HEK293 (cell line): ENCODE data around the gene CAMP.
"Not testable (repeated sequence)": the region's sequence is repeated elsewhere in the genome, so short reads cannot be mapped to it uniquely, and the experiment has no call there.

Experiments used
- CTCF ChIA-PET: fragments of 350-600 bp; formaldehyde crosslinking; extraction: SDS; loops from one replicate; lab custom pipeline; 2021; ENCODE audit warnings: antibody characterized with exemption; lab: Yijun Ruan, JAX
- POLR2A ChIA-PET: fragments of 300-600 bp; formaldehyde crosslinking; extraction: SDS; loops from one replicate; lab custom pipeline; 2020; ENCODE audit warnings: antibody characterized with exemption, inconsistent platforms; lab: Yijun Ruan, JAX
- H3K27ac ChIP-seq: fragments of 200-500 bp; sonication (Bioruptor generic); 2 replicates; pipeline ENCODE4 v1.5.1; 2014; ENCODE audit warnings: low read depth, low read length, control low read depth, inconsistent platforms; ENCODE audit errors: extremely low read depth
- H3K36me3 ChIP-seq, 2 experiments: fragments of 200-500 bp in 1 of 2; sonication (Bioruptor generic) in 1 of 2; 1 replicate in 1 of 2; 2 replicates in 1 of 2; pipeline ENCODE4 v1.5.1; 2014 to 2017; ENCODE audit warnings: inconsistent platforms in 2 of 2, low read length in 2 of 2; ENCODE audit not compliant: control insufficient read depth in 2 of 2, insufficient read depth in 1 of 2
- H3K4me1 ChIP-seq: fragments of 200-500 bp; sonication (Bioruptor generic); 2 replicates; pipeline ENCODE4 v1.5.1; 2014; ENCODE audit warnings: mild to moderate bottlenecking, low read length, inconsistent platforms; ENCODE audit not compliant: control insufficient read depth, insufficient read depth
- H3K4me3 ChIP-seq: 2 replicates; pipeline ENCODE4 v1.5.1; 2011; ENCODE audit warnings: low read depth, mild to moderate bottlenecking, control low read depth, low read length, moderate library complexity
- H3K9me3 ChIP-seq: fragments of 200-500 bp; sonication (Bioruptor generic); 2 replicates; pipeline ENCODE4 v1.5.1; 2014; ENCODE audit warnings: low read depth, low read length, inconsistent platforms; ENCODE audit not compliant: control insufficient read depth, insufficient read depth
- KLF10 ChIP-seq: fragments of 450-650 bp; IDR thresholded peaks from 2 replicates; pipeline ENCODE4 v1.5.1; 2018; ENCODE audit warnings: missing biosample characterization, mild to moderate bottlenecking, missing genetic modification characterization
- ZBTB1 ChIP-seq: fragments of 450-650 bp; formaldehyde crosslinking; IDR thresholded peaks from 2 replicates; pipeline ENCODE4 v1.5.1; 2016; ENCODE audit warnings: missing biosample characterization, missing genetic modification characterization
- ZBTB44 ChIP-seq: fragments of 450-650 bp; IDR thresholded peaks from 2 replicates; pipeline ENCODE4 v1.5.1; 2018; ENCODE audit warnings: missing biosample characterization, mild to moderate bottlenecking, missing genetic modification characterization
- ZBTB48 ChIP-seq: fragments of 450-650 bp; formaldehyde crosslinking; IDR thresholded peaks from 2 replicates; pipeline ENCODE4 v1.5.1; 2016; ENCODE audit warnings: missing biosample characterization, missing genetic modification characterization
- ZFHX2 ChIP-seq: fragments of 450-650 bp; formaldehyde crosslinking; conservative IDR thresholded peaks from 2 replicates; pipeline ENCODE4 v1.5.1; 2016; ENCODE audit warnings: missing biosample characterization, missing genetic modification characterization
- ZFP41 ChIP-seq: fragments of 450-650 bp; formaldehyde crosslinking; IDR thresholded peaks from 2 replicates; pipeline ENCODE4 v1.5.1; 2016; ENCODE audit warnings: missing biosample characterization, missing genetic modification characterization, borderline replicate concordance
- ZIC2 ChIP-seq: fragments of 450-650 bp; formaldehyde crosslinking; IDR thresholded peaks from 2 replicates; pipeline ENCODE4 v1.5.1; 2016; ENCODE audit warnings: missing biosample characterization, missing genetic modification characterization
- ZNF140 ChIP-seq: fragments of 450-650 bp; formaldehyde crosslinking; IDR thresholded peaks from 2 replicates; pipeline ENCODE4 v1.5.1; 2016; ENCODE audit warnings: missing biosample characterization, missing genetic modification characterization
- ZNF174 ChIP-seq: fragments of 450-650 bp; formaldehyde crosslinking; IDR thresholded peaks from 2 replicates; pipeline ENCODE4 v1.5.0; 2017; ENCODE audit warnings: missing biosample characterization, mild to moderate bottlenecking, missing genetic modification characterization
- ZNF211 ChIP-seq: fragments of 450-650 bp; formaldehyde crosslinking; IDR thresholded peaks from 2 replicates; pipeline ENCODE4 v1.5.1; 2016; ENCODE audit warnings: low read depth, missing biosample characterization, missing genetic modification characterization
- ZNF26 ChIP-seq: fragments of 450-650 bp; formaldehyde crosslinking; IDR thresholded peaks from 2 replicates; pipeline ENCODE4 v1.5.1; 2016; ENCODE audit warnings: missing biosample characterization, missing genetic modification characterization
- ZNF398 ChIP-seq: fragments of 450-650 bp; formaldehyde crosslinking; IDR thresholded peaks from 2 replicates; pipeline ENCODE4 v1.5.1; 2017; ENCODE audit warnings: missing biosample characterization, missing genetic modification characterization
- ZNF48 ChIP-seq: fragments of 450-650 bp; formaldehyde crosslinking; IDR thresholded peaks from 2 replicates; pipeline ENCODE4 v1.5.1; 2016; ENCODE audit warnings: missing biosample characterization, missing genetic modification characterization
- ZNF549 ChIP-seq: fragments of 450-650 bp; IDR thresholded peaks from 2 replicates; pipeline ENCODE4 v1.5.1; 2018; ENCODE audit warnings: missing biosample characterization, missing genetic modification characterization, mild to moderate bottlenecking, inconsistent platforms, moderate library complexity
- ZNF571 ChIP-seq: fragments of 450-650 bp; formaldehyde crosslinking; IDR thresholded peaks from 2 replicates; pipeline ENCODE4 v1.5.0; 2017; ENCODE audit warnings: missing biosample characterization, missing genetic modification characterization
- ZNF580 ChIP-seq: fragments of 450-650 bp; formaldehyde crosslinking; IDR thresholded peaks from 2 replicates; pipeline ENCODE4 v1.5.1; 2016; ENCODE audit warnings: missing biosample characterization, missing genetic modification characterization
- ZNF585B ChIP-seq: fragments of 450-650 bp; formaldehyde crosslinking; IDR thresholded peaks from 2 replicates; pipeline ENCODE4 v1.5.1; 2016; ENCODE audit warnings: missing biosample characterization, missing genetic modification characterization
- ZNF596 ChIP-seq: fragments of 450-650 bp; IDR thresholded peaks from 2 replicates; pipeline ENCODE4 v1.5.0; 2018; ENCODE audit warnings: missing biosample characterization, mild to moderate bottlenecking, missing genetic modification characterization, moderate library complexity
- ZNF670 ChIP-seq: fragments of 450-650 bp; formaldehyde crosslinking; IDR thresholded peaks from 2 replicates; pipeline ENCODE4 v1.5.1; 2016; ENCODE audit warnings: missing biosample characterization, missing genetic modification characterization, low read depth
- ZNF707 ChIP-seq: fragments of 450-650 bp; formaldehyde crosslinking; IDR thresholded peaks from 2 replicates; pipeline ENCODE4 v1.5.1; 2016; ENCODE audit warnings: missing biosample characterization, missing genetic modification characterization
- ZNF76 ChIP-seq: fragments of 450-650 bp; formaldehyde crosslinking; IDR thresholded peaks from 2 replicates; pipeline ENCODE4; 2016; ENCODE audit warnings: low read depth, missing biosample characterization, missing genetic modification characterization, borderline replicate concordance
- ZNF777 ChIP-seq: fragments of 450-650 bp; formaldehyde crosslinking; IDR thresholded peaks from 2 replicates; pipeline ENCODE4 v1.5.1; 2017; ENCODE audit warnings: missing biosample characterization, missing genetic modification characterization, borderline replicate concordance
- ZSCAN16 ChIP-seq: fragments of 450-650 bp; formaldehyde crosslinking; IDR thresholded peaks from 2 replicates; pipeline ENCODE4 v1.5.1; 2016; ENCODE audit warnings: missing biosample characterization, missing genetic modification characterization

The CAMP gene

GRCh38 chr3:48209445-48209844 lies 13.8 kb upstream of the CAMP start:
- no peaks in the 10 kb centered on the region for H3K4me1 ChIP-seq
- H3K4me3 ChIP-seq = no peak overlapping the region
- CTCF ChIA-PET = interaction anchor here (0.6 kb wide), 1 partner anchor 64 kb away, joined by 4 read pairs; no protein-coding TSS in a partner anchor
- H3K9me3 ChIP-seq = no peaks in the 10 kb centered on the region
- POLR2A ChIA-PET = no interaction called here
- no peaks in the 10 kb centered on the region for H3K36me3 ChIP-seq
- TF ChIP-seq ZIC2 = no peak
- TF ChIP-seq, all 188 proteins: peak for 0
- H3K27ac ChIP-seq = no peak overlapping the region

- H3K27ac ChIP-seq, H3K9me3 ChIP-seq, H3K4me3 ChIP-seq, H3K4me1 ChIP-seq, H3K36me3 ChIP-seq, POLR2A ChIA-PET, CTCF ChIA-PET: not testable (repeated sequence)
Observed at GRCh38 chr3:48210534-48210933, 12.8 kb upstream of the CAMP start.

- H3K9me3 ChIP-seq, H3K4me1 ChIP-seq, H3K36me3 ChIP-seq, POLR2A ChIA-PET, H3K27ac ChIP-seq, H3K4me3 ChIP-seq, CTCF ChIA-PET: not testable (repeated sequence)
Observed at GRCh38 chr3:48211776-48212175, 11.5 kb upstream of the CAMP start.

- TF ChIP-seq ZBTB44 (no peak), ZNF707 (tag by site-specific recombination) (no peak), ZFP41 (tag by site-specific recombination) (no peak), ZNF549 (no peak), KLF10 (tag by site-specific recombination) (no peak), ZNF174 (tag by site-specific recombination) (no peak), ZNF777 (no peak), ZNF571 (tag by site-specific recombination) (no peak), ZNF580 (tag by site-specific recombination) (no peak), ZNF76 (tag by site-specific recombination) (no peak), ZBTB48 (tag by site-specific recombination) (no peak), ZNF670 (tag by site-specific recombination) (no peak), ZNF48 (tag by site-specific recombination) (no peak), ZFHX2 (tag by site-specific recombination) (no peak)
- CTCF ChIA-PET = no interaction called here
- Histone ChIP-seq H3K4me1 (no peaks in the 10 kb centered on the region), H3K9me3 (no peaks in the 10 kb centered on the region), H3K4me3 (no peak overlapping the region), H3K27ac (no peak overlapping the region), H3K36me3 (no peaks in the 10 kb centered on the region)
- POLR2A ChIA-PET = no interaction called here
Observed at GRCh38 chr3:48214225-48214624, 9.1 kb upstream of the CAMP start.

- Histone ChIP-seq H3K27ac (no peak overlapping the region), H3K4me3 (no peak overlapping the region), H3K9me3 (no peaks in the 10 kb centered on the region), H3K4me1 (no peaks in the 10 kb centered on the region), H3K36me3 (no peaks in the 10 kb centered on the region)
- ChIA-PET CTCF (no interaction called here), POLR2A (no interaction called here)
- TF ChIP-seq ZNF585B (tag by site-specific recombination) (no peak), ZNF140 (tag by site-specific recombination) (no peak), ZNF26 (no peak), ZNF211 (no peak), ZNF398 (no peak), ZNF596 (tag by site-specific recombination) (no peak), ZBTB1 (tag by site-specific recombination) (no peak), ZSCAN16 (tag by site-specific recombination) (no peak)
Observed at GRCh38 chr3:48215019-48215418, 8.3 kb upstream of the CAMP start.
